Fibroblast of lung (primary cell): ENCODE data around the gene NFYC.

Experiments used
- CTCF ChIP-seq, 2 donors: IDR thresholded peaks in 1 of 2; conservative IDR thresholded peaks in 1 of 2; 1 replicate in 1 of 2; 2 replicates in 1 of 2; pipeline ENCODE4 v1.5.1; 2011 to 2012; ENCODE audit warnings: low read length in 2 of 2, control low read depth in 1 of 2, inconsistent platforms in 1 of 2, low read depth in 1 of 2, mild to moderate bottlenecking in 1 of 2
- EZH2 ChIP-seq: IDR thresholded peaks from 2 replicates; pipeline ENCODE4 v1.5.1; 2012; ENCODE audit warnings: low read length, control low read depth, mild to moderate bottlenecking; ENCODE audit errors: missing control alignments

DNA sequence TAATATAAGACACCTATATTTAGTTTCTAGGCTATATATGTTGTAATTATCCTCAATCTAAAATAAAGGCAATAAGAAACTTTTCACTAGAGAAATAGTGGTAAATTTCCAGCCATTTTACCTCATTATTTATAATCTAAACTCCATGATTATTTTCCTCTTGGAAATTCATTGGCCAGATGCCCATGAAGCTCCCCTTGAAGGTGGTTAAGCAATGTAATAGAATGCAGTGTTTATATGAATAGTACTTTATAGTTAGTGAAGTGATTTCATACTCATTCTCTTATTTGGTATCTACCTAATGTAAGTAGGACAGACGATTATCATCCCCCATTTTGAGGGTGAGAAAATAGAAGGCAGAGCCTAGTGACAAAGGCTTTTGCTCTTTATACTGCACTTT lies 26.5 kb downstream of the NFYC start:
- no peak for TF ChIP-seq CTCF (conservative IDR thresholded peaks at IDR 0.05 in 1 of 2, IDR thresholded peaks at IDR 0.05 in 1 of 2; ENCODE audit: low read depth in 1 of 2, low read length in 2 of 2)
- no peak for TF ChIP-seq EZH2
